HepG2 (cell line): ENCODE measurements around the gene BCAN. TPM values are rescaled to one million over a fixed set of nuclear protein-coding genes. Genes with fewer than 3 reads are reported as not detected.
A peak's percentile ranks its signal among the peaks of the same experiment; 100 is the strongest.

Experiments used
- EED ChIP-seq: sonication (generic); formaldehyde crosslinking; IDR thresholded peaks from 2 replicates; pipeline ENCODE4 v1.5.0; 2020; ENCODE audit warnings: mild to moderate bottlenecking, missing genetic modification reagents
- FOXC1 ChIP-seq: sonication (generic); formaldehyde crosslinking; IDR thresholded peaks from 2 replicates; pipeline ENCODE4 v1.8.0; 2022; ENCODE audit warnings: mild to moderate bottlenecking, missing genetic modification reagents, borderline replicate concordance
- GMEB1 ChIP-seq: sonication (generic); formaldehyde crosslinking; IDR thresholded peaks from 2 replicates; pipeline ENCODE4 v1.5.1; 2020; ENCODE audit warnings: missing genetic modification reagents, mild to moderate bottlenecking, borderline replicate concordance
- KAT8 ChIP-seq: IDR thresholded peaks from 2 replicates; pipeline ENCODE4 v1.6.1; 2016; ENCODE audit warnings: missing genetic modification reagents, missing compliant biosample characterization
- PLRG1 ChIP-seq: fragments of 450-650 bp; conservative IDR thresholded peaks from 2 replicates; pipeline ENCODE4 v1.6.1; 2016
- PRMT3 ChIP-seq: sonication (generic); formaldehyde crosslinking; IDR thresholded peaks from 2 replicates; pipeline ENCODE4 v1.8.1; 2022; ENCODE audit warnings: low read depth, mild to moderate bottlenecking, moderate library complexity, missing genetic modification reagents, borderline replicate concordance
- SAFB2 ChIP-seq: sonication (generic); formaldehyde crosslinking; IDR thresholded peaks from 2 replicates; pipeline ENCODE4 v1.5.1; 2020; ENCODE audit warnings: missing genetic modification reagents, low read depth, mild to moderate bottlenecking, borderline replicate concordance
- SALL2 ChIP-seq: sonication (generic); formaldehyde crosslinking; IDR thresholded peaks from 2 replicates; pipeline ENCODE4 v1.8.1; 2023; ENCODE audit warnings: mild to moderate bottlenecking, missing genetic modification reagents, inconsistent platforms
- SIX4 ChIP-seq: sonication (generic); formaldehyde crosslinking; IDR thresholded peaks from 2 replicates; pipeline ENCODE4 v1.4.0; 2020; ENCODE audit warnings: missing genetic modification reagents
- SMAD1 ChIP-seq: sonication (generic); formaldehyde crosslinking; IDR thresholded peaks from 2 replicates; pipeline ENCODE4 v1.4.0; 2020; ENCODE audit warnings: missing genetic modification reagents, low read depth, mild to moderate bottlenecking, borderline replicate concordance
- SOX5 ChIP-seq: IDR thresholded peaks from 2 replicates; pipeline ENCODE4 v1.6.1; 2016; ENCODE audit warnings: borderline replicate concordance
- THYN1 ChIP-seq: sonication (generic); formaldehyde crosslinking; IDR thresholded peaks from 2 replicates; pipeline ENCODE4 v1.8.1; 2023; ENCODE audit warnings: low read depth, mild to moderate bottlenecking, moderate library complexity, missing genetic modification reagents, borderline replicate concordance
- ZBTB43 ChIP-seq: sonication (generic); formaldehyde crosslinking; conservative IDR thresholded peaks from 2 replicates; pipeline ENCODE4 v1.4.0; 2020; ENCODE audit warnings: missing genetic modification reagents
- ZNF264 ChIP-seq: sonication (generic); formaldehyde crosslinking; IDR thresholded peaks from 2 replicates; pipeline ENCODE4 v1.4.0; 2020; ENCODE audit warnings: missing genetic modification reagents
- ZNF33A ChIP-seq: sonication (generic); formaldehyde crosslinking; IDR thresholded peaks from 2 replicates; pipeline ENCODE4 v1.5.1; 2020; ENCODE audit warnings: missing genetic modification reagents, mild to moderate bottlenecking, moderate library complexity, borderline replicate concordance
- ZNF460 ChIP-seq: sonication (generic); formaldehyde crosslinking; IDR thresholded peaks from 2 replicates; pipeline ENCODE4 v1.5.1; 2020; ENCODE audit warnings: missing genetic modification reagents, mild to moderate bottlenecking, borderline replicate concordance
- ZNF577 ChIP-seq: sonication (generic); formaldehyde crosslinking; IDR thresholded peaks from 2 replicates; pipeline ENCODE4 v1.4.0; 2020; ENCODE audit warnings: mild to moderate bottlenecking, low read depth, missing genetic modification reagents, borderline replicate concordance
- ZNF644 ChIP-seq: IDR thresholded peaks from 2 replicates; pipeline ENCODE4 v1.6.1; 2016; ENCODE audit warnings: low read depth
- ZNF761 ChIP-seq: sonication (generic); formaldehyde crosslinking; conservative IDR thresholded peaks from 2 replicates; pipeline ENCODE4 v1.4.0; 2020; ENCODE audit warnings: mild to moderate bottlenecking, missing genetic modification reagents
- polyA plus RNA-seq, 8 experiments: library from polyadenylated mRNA; depleted of rRNA in 3 of 8; stranded (reverse) in 7 of 8; unstranded in 1 of 8; fragments of >200 nt; fragmentation: Illumina TruSeq in 4 of 8; extraction: Trizol in 4 of 8; gene quantifications; 2 replicates each; pipeline versions ENCODE4 v1.2.1 to v1.2.3, GENCODE V29; 2011 to 2016; ENCODE audit warnings: low read depth in 4 of 8, missing spikeins in 1 of 8, mixed read lengths in 1 of 8; ENCODE audit not compliant: insufficient read depth in 1 of 8
- total RNA-seq, 5 experiments: library from RNA; depleted of rRNA; stranded (reverse); fragments of >200 nt; fragmentation: Illumina TruSeq; extraction: Trizol; gene quantifications; 2 replicates each; pipeline ENCODE4 v1.2.3, GENCODE V29; 2016; ENCODE audit warnings: low read depth in 1 of 5
- TF ChIP-seq, protein P1 (sequence below): sonication (generic); formaldehyde crosslinking; IDR thresholded peaks from 2 replicates; pipeline ENCODE4 v1.4.0; 2020; ENCODE audit warnings: missing genetic modification reagents
- TF ChIP-seq, protein P2 (sequence below): sonication (generic); formaldehyde crosslinking; IDR thresholded peaks from 2 replicates; pipeline ENCODE4 v1.5.0; 2020; ENCODE audit warnings: missing genetic modification reagents
- TF ChIP-seq, protein P3 (sequence below): IDR thresholded peaks from 2 replicates; pipeline ENCODE4 v1.6.1; 2012; ENCODE audit warnings: inconsistent platforms

The BCAN gene
- total and polyA plus RNA-seq, 2 of the 13 experiments (the other 11 are each of a cell fraction or from before 2014, with no cell fraction given), result not detected

DNA sequence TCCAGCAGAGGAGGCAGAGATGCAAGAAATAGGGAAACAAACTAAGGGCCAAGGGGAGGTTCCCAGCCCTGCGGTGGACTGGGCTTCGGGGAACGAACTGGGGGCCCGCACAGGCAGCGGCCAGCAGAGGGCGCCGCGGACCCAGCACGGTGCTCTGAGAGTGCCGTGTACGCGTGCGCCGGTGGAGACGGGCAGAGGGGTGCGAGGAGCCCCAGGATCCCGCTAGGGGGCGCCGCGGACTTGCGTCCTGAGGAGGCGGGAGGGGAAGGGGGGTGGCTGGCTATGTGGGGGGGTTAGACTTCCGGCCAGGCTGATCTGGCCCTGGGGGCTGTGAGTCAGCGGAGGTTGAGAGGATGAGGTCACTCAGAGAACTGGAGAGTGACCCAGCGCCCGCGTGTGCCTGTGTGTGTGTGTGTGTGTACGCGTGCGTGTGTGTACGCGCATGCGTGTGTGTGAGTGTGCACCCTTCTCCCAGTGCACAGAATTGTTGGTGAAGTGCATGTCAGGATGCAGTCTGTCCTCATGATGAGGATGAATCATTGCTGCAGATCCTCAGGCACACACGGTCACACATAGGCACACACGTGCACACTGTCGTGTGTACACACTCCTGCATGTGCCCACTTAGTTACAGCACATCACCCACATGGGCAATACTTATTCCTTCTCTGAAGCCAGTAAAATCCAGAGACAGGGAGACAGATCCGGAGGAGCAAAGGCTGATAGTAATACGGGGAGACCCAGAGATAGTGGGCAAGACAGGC, 18.3 kb downstream of the BCAN start (continued):
- no peak for TF ChIP-seq SAFB2
- no peak for TF ChIP-seq PLRG1
- TF ChIP-seq PRMT3 (CRISPR knock-in tag), result peak; percentile 66; the same call in 1 of the 2 replicates
- TF ChIP-seq THYN1 (CRISPR knock-in tag), result no peak
- TF ChIP-seq ZNF33A (CRISPR knock-in tag), result no peak
- no peak for TF ChIP-seq ZNF264 (CRISPR knock-in tag)
- TF ChIP-seq FOXC1 (CRISPR knock-in tag), result no peak
- peak; percentile 37 for TF ChIP-seq SOX5 (CRISPR knock-in tag)
- TF ChIP-seq SALL2 (CRISPR knock-in tag), result no peak
- no peak for TF ChIP-seq ZNF761 (CRISPR knock-in tag)
- TF ChIP-seq, protein P1, sequence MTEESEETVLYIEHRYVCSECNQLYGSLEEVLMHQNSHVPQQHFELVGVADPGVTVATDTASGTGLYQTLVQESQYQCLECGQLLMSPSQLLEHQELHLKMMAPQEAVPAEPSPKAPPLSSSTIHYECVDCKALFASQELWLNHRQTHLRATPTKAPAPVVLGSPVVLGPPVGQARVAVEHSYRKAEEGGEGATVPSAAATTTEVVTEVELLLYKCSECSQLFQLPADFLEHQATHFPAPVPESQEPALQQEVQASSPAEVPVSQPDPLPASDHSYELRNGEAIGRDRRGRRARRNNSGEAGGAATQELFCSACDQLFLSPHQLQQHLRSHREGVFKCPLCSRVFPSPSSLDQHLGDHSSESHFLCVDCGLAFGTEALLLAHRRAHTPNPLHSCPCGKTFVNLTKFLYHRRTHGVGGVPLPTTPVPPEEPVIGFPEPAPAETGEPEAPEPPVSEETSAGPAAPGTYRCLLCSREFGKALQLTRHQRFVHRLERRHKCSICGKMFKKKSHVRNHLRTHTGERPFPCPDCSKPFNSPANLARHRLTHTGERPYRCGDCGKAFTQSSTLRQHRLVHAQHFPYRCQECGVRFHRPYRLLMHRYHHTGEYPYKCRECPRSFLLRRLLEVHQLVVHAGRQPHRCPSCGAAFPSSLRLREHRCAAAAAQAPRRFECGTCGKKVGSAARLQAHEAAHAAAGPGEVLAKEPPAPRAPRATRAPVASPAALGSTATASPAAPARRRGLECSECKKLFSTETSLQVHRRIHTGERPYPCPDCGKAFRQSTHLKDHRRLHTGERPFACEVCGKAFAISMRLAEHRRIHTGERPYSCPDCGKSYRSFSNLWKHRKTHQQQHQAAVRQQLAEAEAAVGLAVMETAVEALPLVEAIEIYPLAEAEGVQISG (CRISPR knock-in tag), result peak; percentile 39; the same call in 1 of the 2 replicates
- TF ChIP-seq, protein P2, sequence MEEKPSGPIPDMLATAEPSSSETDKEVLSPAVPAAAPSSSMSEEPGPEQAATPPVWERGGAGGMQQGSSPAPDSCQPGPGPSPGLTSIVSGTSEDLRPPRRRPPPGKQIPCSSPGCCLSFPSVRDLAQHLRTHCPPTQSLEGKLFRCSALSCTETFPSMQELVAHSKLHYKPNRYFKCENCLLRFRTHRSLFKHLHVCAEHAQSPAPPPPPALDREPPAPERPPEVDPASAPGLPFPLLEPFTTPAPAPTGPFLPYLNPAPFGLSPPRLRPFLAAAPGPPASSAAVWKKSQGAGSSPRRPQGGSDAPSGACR, result no peak; the same call in 1 of the 2 replicates
- TF ChIP-seq KAT8 (CRISPR knock-in tag), result peak; percentile 72; the same call in 1 of the 2 replicates
- TF ChIP-seq GMEB1 (CRISPR knock-in tag), result no peak; the same call in 1 of the 2 replicates
- no peak for TF ChIP-seq ZNF644
- TF ChIP-seq, protein P3, sequence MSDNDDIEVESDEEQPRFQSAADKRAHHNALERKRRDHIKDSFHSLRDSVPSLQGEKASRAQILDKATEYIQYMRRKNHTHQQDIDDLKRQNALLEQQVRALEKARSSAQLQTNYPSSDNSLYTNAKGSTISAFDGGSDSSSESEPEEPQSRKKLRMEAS, result peak; percentile 85
- TF ChIP-seq ZBTB43, result peak; percentile 100
- peak; percentile 26; the same call in 1 of the 2 replicates for TF ChIP-seq SMAD1 (CRISPR knock-in tag)
- no peak for TF ChIP-seq ZNF460 (CRISPR knock-in tag)
- no peak for TF ChIP-seq SIX4 (CRISPR knock-in tag)
- no peak for TF ChIP-seq ZNF577 (CRISPR knock-in tag)
- peak; percentile 76; the same call in 1 of the 2 replicates for TF ChIP-seq EED (CRISPR knock-in tag)
